Epidermal melanocyte (primary cell): ENCODE measurements around the gene FAM107A.

Source experiments
- DNase-seq: peaks from one replicate; pipeline ENCODE4 v3.0.0; 2011; ENCODE audit warnings: low spot score; ENCODE audit not compliant: insufficient read length

FAM107A gene

GRCh38 chr3:58577269-58577821 lies at the start of gene FAM107A:
TSS of gene FAM107A (minus strand) at chr3:58577391. CDS start at chr3:58569860, 7,531 bp downstream.
- DNase-seq = no peak

DNA sequence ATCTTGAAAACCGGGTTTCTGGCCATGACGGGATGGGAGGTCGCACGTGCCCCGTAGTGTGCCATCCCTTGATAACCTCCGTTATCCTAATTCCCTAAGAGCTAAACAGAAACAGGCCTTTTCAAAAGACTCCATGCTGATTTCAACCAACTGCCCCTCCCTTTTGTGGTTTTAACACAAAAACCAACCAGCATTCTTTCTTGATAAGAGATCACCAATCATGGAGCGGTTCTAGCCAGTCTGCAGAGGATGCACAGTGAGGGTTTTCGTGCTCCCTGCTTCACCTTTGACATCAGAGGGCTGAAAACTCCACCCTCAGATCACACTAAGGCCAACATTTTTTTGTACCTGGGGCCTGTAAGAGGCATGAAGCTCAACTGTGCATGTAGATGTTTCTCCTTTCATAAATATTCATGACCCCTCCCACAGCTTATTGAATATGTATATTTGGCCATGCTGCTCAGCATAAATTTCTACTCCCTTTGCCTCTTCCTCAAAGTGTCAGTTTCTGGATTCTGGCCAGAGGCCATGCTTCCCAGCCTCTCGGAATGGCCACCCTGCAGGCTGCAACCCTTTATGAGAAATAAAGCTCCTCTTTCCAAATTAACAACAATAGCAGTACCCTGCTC lies 48.1 kb upstream of the FAM107A start:
- DNase-seq = no peak

GRCh38 chr3:58624550-58624949 lies 47.4 kb upstream of the FAM107A start:
- DNase-seq = no peak

DNA sequence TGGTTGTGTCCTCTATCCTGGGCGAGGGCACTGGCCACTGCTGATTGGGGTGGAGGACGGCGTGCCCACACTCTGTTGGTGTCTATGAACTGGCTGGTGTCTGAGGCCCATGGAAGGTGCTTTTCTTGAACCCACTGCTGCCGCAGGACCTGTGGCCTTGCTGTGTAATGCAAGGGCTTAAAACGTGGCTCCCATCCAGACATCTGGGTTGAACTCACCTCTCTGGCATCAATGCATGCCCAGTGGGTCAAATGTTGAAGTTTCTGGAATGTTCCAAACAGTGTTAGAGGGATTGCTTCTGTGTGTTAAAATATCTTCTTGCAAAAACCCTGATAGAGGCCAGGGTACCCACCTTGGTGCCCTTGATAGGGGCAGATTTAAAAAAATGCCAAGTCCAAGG lies 46.8 kb upstream of the FAM107A start:
- DNase-seq = no peak

GRCh38 chr3:58623478-58623877 lies 46.3 kb upstream of the FAM107A start:
- DNase-seq = no peak

GRCh38 chr3:58622892-58623291 lies 45.7 kb upstream of the FAM107A start:
- DNase-seq = no peak

DNA sequence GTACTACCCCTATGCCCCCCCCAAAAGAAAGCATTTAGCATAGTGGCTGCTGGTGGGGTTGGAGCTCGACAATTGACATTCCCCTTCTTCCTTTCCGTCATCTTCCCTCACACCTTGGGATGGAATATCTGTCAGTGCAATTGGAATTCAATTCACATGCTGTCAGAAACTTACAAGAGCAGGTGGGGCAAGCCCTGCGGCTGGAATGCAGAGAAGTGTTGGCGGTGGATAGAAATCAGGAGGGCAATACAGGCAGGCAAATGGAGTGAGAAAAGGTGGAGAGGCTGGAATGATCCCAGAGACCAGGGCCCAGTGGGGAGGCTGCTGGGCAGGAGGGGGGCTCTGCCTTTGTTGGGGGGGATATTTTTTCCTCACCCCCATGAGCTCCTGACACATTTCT lies 45.2 kb upstream of the FAM107A start:
- DNase-seq = no peak

DNA sequence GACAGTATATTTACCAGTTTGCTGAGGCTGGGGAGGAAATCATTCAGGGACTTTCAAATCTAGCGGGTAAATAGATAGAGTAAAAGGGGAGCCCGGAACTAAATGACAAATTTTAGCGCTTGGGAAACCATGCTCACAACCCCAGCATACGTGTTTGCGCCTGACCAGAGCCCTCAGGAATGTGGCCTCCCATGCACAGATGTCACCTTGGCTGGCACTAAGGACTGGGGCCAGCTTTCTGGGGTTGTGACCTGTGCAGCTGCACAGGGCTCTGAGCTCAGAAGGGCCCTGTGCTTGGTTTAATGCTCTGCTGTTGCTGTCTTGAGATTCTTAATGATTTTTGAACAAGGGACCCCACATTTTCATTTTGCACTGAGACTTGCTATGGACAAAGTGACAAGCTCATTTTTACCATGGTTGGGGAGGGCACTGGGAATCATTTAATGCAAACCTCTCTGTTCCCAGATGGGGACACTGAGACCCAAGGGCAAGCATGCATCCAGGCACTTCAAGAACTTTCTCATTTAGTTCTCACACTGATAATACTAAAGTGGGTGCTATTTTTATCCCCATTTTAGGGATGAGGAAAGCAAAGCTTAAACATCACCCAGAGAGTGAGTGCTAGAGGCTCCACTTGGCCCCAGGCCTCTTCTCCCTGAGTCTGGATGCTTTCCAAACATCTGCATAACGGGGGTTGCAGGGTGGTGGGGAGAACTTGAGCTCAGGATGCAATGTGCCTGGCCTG lies 44.1 kb upstream of the FAM107A start:
- DNase-seq = no peak

DNA sequence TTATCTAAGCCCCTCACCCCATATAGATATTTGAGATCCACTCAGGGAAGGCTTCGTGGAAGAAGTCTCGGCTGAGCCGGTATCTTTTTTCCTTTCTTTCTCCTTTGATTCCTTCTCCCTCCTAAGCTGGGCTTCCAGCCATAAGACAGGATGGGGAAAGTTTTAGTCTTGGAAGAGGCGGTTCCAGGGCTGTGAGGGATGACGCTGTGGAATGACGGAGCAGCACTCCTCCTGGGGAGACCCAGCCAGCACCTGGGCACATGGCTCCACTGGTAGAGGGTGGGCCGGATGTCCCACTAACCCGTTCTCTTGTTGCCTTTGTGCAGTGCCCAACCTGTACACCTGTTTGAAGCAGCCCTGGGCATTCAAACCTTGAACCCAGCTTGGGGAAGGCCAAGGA lies 43.2 kb upstream of the FAM107A start:
- no peak for DNase-seq

GRCh38 chr3:58617338-58617761 lies 40.2 kb upstream of the FAM107A start:
- DNase-seq = peak; percentile 43

DNA sequence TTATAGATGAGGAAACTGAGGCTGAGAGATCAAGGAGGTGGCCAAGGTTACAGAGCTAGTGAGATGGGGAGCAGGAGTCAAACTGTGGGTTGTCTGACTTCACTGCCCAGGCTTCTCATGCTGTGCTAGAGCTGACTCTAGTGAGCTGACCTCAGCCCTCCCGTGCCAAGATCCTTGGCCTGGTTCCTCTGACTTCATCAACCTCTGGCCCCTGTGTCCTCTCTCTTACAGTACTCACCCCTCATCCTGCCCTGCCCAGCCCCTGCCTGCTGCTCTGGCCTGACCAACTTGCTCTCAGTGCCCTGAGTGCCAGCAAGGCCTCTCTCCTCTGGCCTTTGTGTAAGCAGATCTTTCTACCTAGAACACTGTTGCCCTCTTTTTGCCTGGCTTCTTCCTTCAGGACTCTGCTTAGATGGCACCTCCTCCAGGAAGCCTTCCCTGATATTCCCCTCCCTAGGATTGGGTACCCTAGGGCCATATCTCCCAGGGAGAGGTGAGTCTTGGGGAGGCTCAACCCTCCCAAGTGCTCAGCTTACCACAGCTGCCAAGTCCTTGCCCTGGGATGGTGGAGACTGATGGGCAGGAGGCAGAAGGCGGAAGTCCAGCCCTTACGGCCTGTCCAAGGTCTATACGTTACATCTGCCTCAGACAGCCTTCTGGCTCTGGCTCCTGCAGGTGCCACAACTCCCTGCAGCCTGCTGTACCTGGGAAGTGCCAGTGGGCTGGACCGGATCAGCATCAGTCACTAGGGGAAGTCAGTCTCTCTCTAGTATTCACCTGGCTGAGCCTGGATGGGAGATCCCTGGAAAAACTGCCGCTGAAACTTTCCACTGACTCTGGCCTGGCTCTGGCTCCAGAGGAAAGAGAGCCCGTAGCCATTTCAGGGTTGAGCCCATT lies 36.3 kb upstream of the FAM107A start:
- no peak for DNase-seq

- DNase-seq = no peak
These were observed 35.6 kb upstream of the FAM107A start for GRCh38 chr3:58612830-58613229.

DNA sequence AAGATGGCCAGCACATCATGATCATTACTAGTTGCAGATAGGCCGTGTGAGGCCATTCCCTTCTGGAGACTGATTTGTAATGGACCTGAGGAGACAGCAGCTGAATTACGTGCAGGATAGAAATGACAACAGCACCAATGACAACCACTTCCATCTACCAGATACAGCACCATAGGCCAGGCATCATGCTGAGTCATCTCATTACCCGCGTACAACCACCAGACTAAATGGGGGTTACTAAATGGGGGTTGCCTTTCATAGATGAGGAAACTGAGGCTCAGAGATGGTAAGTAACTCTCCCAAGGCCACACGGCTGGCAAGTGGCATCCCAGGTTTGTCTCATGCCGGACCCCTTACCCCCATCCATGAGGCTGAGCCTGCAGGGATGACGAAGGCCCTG lies 32.8 kb upstream of the FAM107A start:
- no peak for DNase-seq

DNA sequence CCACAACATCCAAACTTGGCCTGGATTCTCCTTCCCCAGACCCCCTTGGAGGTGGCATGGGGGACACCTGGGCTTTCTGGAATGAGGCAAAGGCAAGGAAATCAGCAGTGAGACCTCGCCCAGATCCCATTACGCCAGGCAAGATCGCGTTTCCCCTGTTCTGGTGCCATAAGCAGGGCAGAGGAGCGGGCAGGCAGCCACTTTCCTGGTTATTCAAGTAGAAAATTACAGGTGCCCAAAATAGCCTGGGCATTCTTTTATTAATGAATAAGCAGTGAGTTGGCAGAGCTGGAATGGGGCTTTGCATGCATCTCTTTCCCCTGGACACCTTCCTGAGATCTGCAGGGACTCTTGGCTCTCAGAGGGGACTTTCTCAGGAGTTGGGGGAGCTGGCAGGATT lies 31.5 kb upstream of the FAM107A start:
- DNase-seq = no peak

GRCh38 chr3:58607816-58608215 lies 30.6 kb upstream of the FAM107A start:
- no peak for DNase-seq

DNA sequence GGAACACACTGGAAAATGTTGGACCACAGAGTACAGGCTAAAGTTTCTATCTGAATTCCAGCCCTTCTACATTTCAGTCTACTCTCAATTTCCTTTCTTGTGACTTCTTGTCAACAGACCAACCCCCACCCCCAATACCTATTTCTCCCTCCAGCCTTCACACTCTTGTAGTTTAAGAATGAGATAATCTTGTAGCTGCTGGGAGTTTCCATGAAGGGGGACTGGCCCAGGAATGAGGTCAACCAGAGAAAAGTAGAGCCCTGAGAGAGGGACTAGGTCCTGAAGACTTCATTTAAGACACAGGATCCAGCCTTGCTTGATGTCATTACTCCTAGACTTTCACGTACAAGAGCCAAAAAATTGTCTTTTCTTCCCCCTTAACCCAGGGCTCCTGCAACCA lies 29.5 kb upstream of the FAM107A start:
- DNase-seq = no peak

GRCh38 chr3:58604031-58604430 lies 26.8 kb upstream of the FAM107A start:
- no peak for DNase-seq

DNA sequence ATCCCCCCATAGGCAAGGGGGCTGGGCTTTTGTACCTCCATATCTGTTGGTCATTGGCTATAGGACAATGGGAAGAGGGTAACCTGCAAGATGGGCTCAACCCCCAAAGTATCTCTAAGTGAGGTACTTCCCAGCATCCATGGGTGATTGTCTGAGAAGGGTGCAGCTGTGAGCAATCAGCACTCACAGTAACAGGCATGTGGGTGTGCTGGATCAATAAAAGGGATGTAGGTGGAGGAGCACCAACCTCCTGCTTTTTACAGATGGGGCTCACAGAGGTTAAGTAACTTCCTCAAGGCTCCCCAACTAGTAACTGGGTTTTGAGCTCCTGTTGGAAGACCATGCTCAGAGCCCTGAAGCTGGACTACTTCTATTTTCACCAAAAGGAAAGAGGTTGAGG lies 26.4 kb upstream of the FAM107A start:
- DNase-seq = no peak

GRCh38 chr3:58597770-58598310 lies 20.6 kb upstream of the FAM107A start:
- DNase-seq = no peak

GRCh38 chr3:58596834-58597518 lies 19.8 kb upstream of the FAM107A start:
- no peak for DNase-seq

DNA sequence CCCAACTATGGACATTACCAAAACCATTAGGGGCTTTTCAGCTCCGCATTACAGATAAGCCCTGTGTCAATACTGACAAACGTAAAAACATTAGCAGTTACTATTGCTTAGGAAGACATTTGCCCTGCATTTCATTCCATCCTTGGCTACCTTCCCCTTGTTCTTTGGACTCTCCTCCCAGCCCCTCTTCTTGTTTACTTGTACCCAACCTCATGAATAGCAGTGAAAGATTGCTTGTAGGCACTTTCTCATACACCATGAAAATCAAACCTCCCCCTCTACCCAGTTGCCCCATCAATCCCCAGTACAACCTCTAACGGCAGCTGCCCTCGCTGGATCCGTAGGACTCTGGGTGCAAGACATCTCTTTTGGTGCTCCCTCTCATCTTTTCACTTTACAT lies 16.9 kb upstream of the FAM107A start:
- no peak for DNase-seq
